Measurements from ENCODE around the gene KCNK5. TPM values are rescaled to one million over a fixed set of nuclear protein-coding genes. Genes with fewer than 3 reads are reported as not detected.

Gene KCNK5
- 1 to 10 TPM; 1.1 to 2.0 (median 1.4) TPM for polyA plus RNA-seq (ENCODE audit: insufficient read length in 10 of 10)
- long read RNA-seq, donor 1, result 0 reads
- long read RNA-seq, donor 2, result 0 reads
- long read RNA-seq, donor 3, result 0 reads
- long read RNA-seq, donor 4, result 0 reads
- long read RNA-seq, donor 5, result 0 reads
- long read RNA-seq, donor 6, result 0 reads
- long read RNA-seq, donor 7, result 0 reads
- long read RNA-seq, donor 8, result 0 reads
- long read RNA-seq, donor 9, result 0 reads

- DNase-seq, result peak; percentile 25 to 84 (median 70)
These were observed at the start of gene KCNK5 for GRCh38 chr6:39228992-39229767. TSS of gene KCNK5 (minus strand) at chr6:39229475. CDS start at chr6:39229111, 364 bp downstream.

GRCh38 chr6:39276379-39276995 lies 47.2 kb upstream of the KCNK5 start:
- DNase-seq, result no peak

GRCh38 chr6:39274903-39275302 lies 45.6 kb upstream of the KCNK5 start:
- no peak for DNase-seq

GRCh38 chr6:39274471-39274870 lies 45.2 kb upstream of the KCNK5 start:
- DNase-seq, result no peak

- DNase-seq, result no peak
These were observed 44.1 kb upstream of the KCNK5 start for GRCh38 chr6:39273406-39273821.

- no peak for DNase-seq
These were observed 40.7 kb upstream of the KCNK5 start for GRCh38 chr6:39269961-39270360.

GRCh38 chr6:39268721-39269120 lies 39.4 kb upstream of the KCNK5 start:
- DNase-seq, result no peak

DNA sequence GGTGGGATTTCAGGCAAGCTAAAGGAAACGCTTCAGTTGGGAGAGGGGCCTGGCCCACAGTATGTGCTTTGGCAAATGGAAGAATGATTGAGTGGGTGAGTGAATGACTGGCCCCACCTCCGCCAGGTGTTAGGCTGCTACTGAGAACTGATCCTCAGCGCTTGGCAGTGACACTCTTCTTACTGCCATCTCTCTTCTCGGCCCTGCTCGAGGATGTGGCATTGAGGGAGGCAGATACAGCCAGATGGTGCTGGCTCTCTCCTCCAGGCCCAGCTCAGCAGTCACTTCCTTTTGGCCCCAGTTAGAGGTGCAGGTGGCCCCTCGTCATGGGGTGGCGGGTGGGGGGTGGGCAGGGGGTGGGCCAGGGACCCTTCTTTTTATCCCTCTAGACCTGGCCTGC lies 38.9 kb upstream of the KCNK5 start:
- DNase-seq, result no peak

- no peak for DNase-seq
These were observed 37.6 kb upstream of the KCNK5 start for GRCh38 chr6:39266782-39267355.

- DNase-seq, result no peak
These were observed 37.1 kb upstream of the KCNK5 start for GRCh38 chr6:39266375-39266774.

GRCh38 chr6:39263303-39264037 lies 34.2 kb upstream of the KCNK5 start:
- no peak for DNase-seq

DNA sequence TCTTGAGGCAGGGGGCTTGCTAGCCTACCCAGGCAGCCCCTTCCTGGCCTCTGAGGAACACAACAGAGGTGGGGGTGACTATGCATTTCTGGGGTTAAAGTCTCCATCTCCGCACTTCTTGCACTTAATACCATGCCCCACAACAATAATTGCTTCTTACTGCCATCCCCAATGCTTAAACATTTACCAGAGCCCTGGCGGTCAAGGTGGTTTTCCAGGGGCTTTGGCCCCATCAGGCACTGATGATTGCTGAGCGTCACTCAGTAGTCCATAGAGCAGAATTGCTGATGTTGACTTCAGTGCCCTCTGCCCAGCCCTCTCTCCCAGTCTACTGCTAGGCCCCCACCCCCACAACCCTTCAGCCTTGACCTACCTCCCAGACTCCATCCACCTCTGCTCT lies 32.5 kb upstream of the KCNK5 start:
- no peak for DNase-seq

- DNase-seq, result no peak
These were observed 31.7 kb upstream of the KCNK5 start for GRCh38 chr6:39260953-39261352.

GRCh38 chr6:39260456-39260855 lies 31.2 kb upstream of the KCNK5 start:
- no peak for DNase-seq

DNA sequence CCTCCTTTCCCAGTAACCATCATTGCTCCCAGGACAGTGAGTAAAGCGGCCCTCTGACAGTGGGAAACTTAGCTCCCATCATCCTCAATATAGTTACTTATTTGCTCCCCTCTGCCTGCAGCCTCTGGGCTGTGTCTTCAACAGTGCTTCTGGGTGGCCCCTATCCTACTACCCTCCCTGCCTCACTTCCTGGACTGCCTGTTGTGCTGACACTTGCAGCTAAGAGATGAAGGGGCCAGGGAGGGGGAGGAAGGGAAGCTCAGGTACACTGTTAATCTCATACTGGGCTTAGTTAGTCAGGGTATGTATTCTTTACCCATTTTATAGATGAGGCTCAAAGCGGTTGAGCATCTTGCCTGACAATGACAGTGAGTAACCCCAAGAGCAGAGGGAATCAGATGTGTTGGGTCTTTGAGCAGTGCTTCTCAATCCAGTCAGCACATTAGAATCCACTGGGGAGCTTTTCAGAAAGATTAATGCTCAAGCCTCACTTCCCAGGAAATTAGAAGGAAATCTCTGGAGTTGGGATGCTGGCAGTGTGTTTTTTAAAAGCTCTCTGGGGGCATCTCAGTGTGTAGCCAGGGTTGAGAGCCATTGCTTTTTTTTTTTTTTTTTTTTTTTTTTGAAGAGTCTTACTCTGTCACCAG lies 27.1 kb upstream of the KCNK5 start:
- no peak for DNase-seq

GRCh38 chr6:39254999-39255535 lies 25.8 kb upstream of the KCNK5 start:
- no peak for DNase-seq

DNA sequence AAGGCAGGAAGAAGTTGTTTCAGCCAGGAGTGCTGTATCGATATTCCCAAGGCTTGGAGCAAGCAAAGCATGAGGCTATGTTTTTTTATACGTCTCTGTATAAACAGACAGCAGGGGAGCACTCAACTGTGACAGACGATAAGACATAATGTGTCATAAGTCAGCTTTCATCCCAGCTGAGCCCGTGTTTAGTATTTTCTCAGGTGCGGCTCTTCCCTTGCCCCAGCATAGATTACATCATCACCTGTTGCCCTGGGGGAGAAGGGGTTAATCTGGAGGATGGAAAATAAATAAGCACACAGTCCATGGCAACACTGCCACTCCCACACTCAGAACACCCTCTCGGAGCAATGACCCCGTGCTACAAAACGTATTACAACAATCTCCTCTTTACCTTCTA lies 22.1 kb upstream of the KCNK5 start:
- DNase-seq, result no peak

GRCh38 chr6:39250507-39250906 lies 21.2 kb upstream of the KCNK5 start:
- no peak for DNase-seq

GRCh38 chr6:39249278-39249677 lies 20.0 kb upstream of the KCNK5 start:
- no peak for DNase-seq

- no peak for DNase-seq
These were observed 18.5 kb upstream of the KCNK5 start for GRCh38 chr6:39247667-39248194.

- no peak for DNase-seq
These were observed 14.5 kb upstream of the KCNK5 start for GRCh38 chr6:39243809-39244208.
